NCI-H82 treated with DMSO at 0.1 percent for 48 hours (cell line): ENCODE results near the gene GLP1R.
A peak's percentile ranks its signal among the peaks of the same experiment; 100 is the strongest.
"Not testable (repeated sequence)": the region's sequence is repeated elsewhere in the genome, so short reads cannot be mapped to it uniquely, and the experiment has no call there.

Experiments
- DNase-seq: peaks from one replicate; lab custom pipeline; 2025; ENCODE audit not compliant: unreplicated experiment; lab: John Stamatoyannopoulos, UW

The GLP1R gene

DNA sequence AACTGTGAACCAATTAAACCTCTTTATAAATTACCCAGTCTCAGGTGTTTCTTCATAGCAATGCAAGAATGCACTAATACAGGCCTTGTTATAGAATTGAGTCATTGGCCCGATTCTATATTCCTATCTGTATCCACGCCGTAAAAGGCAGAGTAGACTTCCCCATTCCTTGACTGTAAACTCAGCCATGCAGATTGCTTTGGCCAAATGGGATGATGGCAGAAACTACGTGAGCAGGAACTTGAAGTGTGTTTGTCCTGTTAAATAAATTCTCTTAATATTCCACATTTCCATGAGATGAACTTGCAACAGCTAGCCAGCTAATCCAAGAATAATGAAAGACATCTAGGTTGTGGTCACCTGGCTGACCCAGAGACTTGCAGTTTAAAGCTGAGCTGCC lies 70.3 kb downstream of the GLP1R start:
- DNase-seq, result no peak

DNA sequence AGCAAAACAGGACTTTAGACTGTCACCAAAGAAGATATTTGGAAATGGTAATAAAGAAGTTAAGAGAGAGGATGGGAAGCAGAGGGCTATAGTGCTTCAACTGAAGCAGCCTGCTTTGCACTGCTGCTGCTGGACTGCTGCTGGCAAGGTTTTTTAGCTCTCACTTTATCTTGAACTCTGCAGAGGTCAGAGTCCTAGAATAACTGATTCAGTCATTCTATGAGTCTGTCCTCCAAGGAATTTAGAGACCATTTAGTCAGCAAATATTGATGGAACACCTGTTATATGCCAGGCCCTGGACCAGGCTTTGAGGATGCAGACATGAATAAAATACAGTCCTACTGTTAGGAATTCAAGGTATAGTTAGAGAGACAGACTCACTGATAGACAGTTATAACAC lies 75.5 kb downstream of the GLP1R start:
- no peak for DNase-seq

DNA sequence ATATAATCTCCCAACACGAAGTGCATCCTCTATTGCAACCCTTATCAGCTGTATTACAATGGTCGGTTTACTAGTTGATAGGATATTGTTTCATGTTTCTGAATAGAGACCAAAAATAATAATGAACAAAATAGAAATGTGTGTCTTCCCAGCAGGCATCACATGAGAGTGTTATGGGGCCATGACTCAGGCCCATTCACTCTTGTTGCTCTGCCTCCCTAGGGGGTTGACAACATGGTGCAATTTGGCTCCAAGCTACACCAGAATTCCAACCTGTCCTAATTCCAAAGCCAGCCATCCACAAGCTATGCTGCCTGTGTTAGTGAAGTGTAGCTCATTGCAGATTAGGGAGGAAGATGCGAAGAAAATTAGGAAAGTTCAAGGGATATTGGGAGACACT lies 79.5 kb downstream of the GLP1R start:
- DNase-seq, result no peak

DNA sequence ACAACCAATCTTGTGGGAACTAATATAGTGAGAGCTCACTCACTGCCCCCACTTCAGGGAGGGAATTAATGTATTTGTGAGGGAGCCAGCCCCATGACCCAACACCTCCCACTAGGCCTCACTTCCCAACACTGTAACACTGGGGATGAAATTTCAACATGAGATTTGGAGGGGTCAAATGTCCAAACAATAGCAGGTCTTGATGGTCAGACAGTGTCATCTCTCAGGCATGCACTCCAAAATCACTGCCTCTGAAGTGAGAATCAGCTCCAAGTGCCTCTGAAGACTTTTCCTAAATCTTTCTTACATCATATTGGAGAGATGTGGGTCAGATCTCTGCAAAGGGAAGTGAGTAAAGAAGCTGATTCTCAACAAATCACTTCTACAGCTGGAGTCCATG lies 80.3 kb downstream of the GLP1R start:
- no peak for DNase-seq

DNA sequence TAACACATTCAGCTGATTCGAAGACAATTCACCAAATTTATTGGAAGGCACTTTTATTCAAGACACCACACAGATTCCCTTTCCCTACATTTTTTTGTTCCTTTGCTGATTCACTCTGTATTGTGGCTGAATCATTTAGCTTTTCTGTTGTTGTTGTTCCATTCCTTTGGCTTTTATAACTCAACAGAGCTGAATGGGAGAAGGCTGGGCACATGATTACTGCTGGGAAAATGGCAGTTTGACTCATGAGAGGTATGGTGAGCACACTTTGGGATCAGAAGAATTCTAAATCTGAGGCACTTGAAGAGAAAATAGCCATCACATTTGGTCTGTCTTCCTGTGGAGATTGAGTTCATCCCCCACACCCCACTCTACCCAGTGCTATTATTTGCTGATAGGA lies 82.1 kb downstream of the GLP1R start:
- no peak for DNase-seq

DNA sequence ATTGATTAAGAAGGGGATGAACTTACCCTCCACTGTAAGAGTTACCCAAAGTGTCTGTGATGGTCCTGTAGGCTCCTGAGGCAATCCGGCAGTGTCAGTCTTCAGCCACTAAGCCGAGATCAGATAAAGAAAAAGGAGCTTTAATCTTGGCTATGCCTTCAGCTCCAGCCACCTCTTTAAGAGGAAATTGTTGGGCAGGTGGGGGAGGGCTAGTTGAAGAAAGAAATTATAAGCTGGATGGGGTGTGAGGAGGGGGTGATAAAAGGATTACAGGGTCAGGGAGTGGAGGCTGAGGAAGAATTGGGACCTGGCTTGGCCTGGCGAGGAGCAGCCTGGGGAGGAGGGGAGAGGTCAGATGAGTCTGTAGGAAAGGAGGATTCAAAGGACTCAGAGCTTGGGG lies 86.2 kb downstream of the GLP1R start:
- peak; percentile 82 for DNase-seq

DNA sequence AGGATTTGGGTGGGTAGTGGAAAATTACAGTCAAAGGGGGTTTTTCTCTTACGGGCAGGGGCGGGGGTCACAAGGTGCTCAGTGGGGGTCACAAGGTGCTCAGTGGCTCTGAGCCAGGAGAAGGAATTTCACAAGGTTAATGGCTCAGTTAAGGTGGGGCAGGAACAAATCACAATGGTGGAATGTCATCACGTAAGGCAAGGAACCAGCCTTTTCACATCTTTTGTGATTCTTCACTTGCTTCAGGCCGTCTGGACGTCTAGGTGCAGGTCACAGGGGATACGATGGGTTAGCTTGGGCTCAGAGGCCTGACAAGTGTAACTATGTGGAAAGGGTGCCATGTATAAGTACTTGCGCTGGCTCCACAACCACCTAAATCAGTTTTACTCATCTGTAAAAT lies 87.6 kb downstream of the GLP1R start:
- DNase-seq, result not testable (repeated sequence)

DNA sequence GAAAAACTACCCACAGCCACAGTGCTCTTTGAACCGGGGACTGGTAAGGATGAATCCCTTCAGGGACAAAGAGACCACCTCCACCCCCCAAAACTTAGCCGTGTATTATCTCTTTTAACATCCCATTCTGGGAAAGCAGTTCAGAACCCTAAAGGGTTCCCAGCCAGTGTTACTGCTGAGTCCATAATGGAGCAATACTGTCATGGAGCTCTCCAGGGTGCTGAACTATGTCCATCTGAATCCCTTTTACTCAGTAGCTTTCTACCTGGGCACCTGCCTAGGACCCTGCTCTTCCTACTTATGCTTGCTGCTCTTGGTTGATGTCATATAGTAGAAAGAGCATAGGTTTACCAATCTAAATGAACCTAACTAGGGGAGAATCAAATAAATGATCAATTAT lies 88.7 kb downstream of the GLP1R start:
- DNase-seq, result no peak
